GM19023 (cell line): ENCODE results near the gene OAS3.
A peak's percentile ranks its signal among the peaks of the same experiment; 100 is the strongest.
"Not testable (repeated sequence)": the region's sequence is repeated elsewhere in the genome, so short reads cannot be mapped to it uniquely, and the experiment has no call there.

Source experiments
- ATAC-seq: cut with Tn5 transposase; IDR thresholded peaks from one replicate; pipeline ENCODE4 v1.9.1; 2021; ENCODE audit warnings: mild to moderate bottlenecking, moderate library complexity; ENCODE audit not compliant: unreplicated experiment

The OAS3 gene

GRCh38 chr12:112950701-112951100 lies 12.4 kb downstream of the OAS3 start:
- ATAC-seq: no peak

- ATAC-seq: not testable (repeated sequence)
Observed at GRCh38 chr12:112957125-112957524, 18.9 kb downstream of the OAS3 start.

- ATAC-seq: no peak
Observed at GRCh38 chr12:112961074-112961473, 22.8 kb downstream of the OAS3 start.

- ATAC-seq: no peak
Observed at GRCh38 chr12:112961536-112961935, 23.3 kb downstream of the OAS3 start.

- ATAC-seq: no peak
Observed at GRCh38 chr12:112962561-112962960, 24.3 kb downstream of the OAS3 start.

GRCh38 chr12:112963227-112963861 lies 25.1 kb downstream of the OAS3 start:
- no peak for ATAC-seq

GRCh38 chr12:112964067-112964670 lies 25.9 kb downstream of the OAS3 start:
- ATAC-seq: no peak

GRCh38 chr12:112964915-112965314 lies 26.6 kb downstream of the OAS3 start:
- no peak for ATAC-seq

GRCh38 chr12:112965643-112966042 lies 27.4 kb downstream of the OAS3 start:
- ATAC-seq: no peak

- no peak for ATAC-seq
Observed at GRCh38 chr12:112967306-112967705, 29.0 kb downstream of the OAS3 start.

GRCh38 chr12:112967858-112968257 lies 29.6 kb downstream of the OAS3 start:
- no peak for ATAC-seq

GRCh38 chr12:112969547-112970306 lies 31.5 kb downstream of the OAS3 start:
- no peak for ATAC-seq

- no peak for ATAC-seq
Observed at GRCh38 chr12:112970391-112970790, 32.1 kb downstream of the OAS3 start.

- no peak for ATAC-seq
Observed at GRCh38 chr12:112971248-112971647, 33.0 kb downstream of the OAS3 start.

GRCh38 chr12:112973011-112973735 lies 34.9 kb downstream of the OAS3 start:
- ATAC-seq: no peak

- ATAC-seq: no peak
Observed at GRCh38 chr12:112973818-112974231, 35.6 kb downstream of the OAS3 start.

GRCh38 chr12:112974904-112975303 lies 36.6 kb downstream of the OAS3 start:
- no peak for ATAC-seq

GRCh38 chr12:112977139-112977538 lies 38.9 kb downstream of the OAS3 start:
- no peak for ATAC-seq

GRCh38 chr12:112977641-112978040 lies 39.4 kb downstream of the OAS3 start:
- ATAC-seq: no peak

- peak; percentile 87 for ATAC-seq
Observed at GRCh38 chr12:112978163-112979040, 40.1 kb downstream of the OAS3 start, which contains the start of gene OAS2. TSS of gene OAS2 (plus strand) at chr12:112978519. CDS start at chr12:112978609, 90 bp downstream.
